Keratinocyte (primary cell): ENCODE results near the gene HTRA3.

ENCODE experiments used
- CTCF ChIP-seq, 3 experiments: IDR thresholded peaks in 1 of 3; conservative IDR thresholded peaks in 1 of 3; optimal IDR thresholded peaks in 1 of 3; 2 replicates in 2 of 3; 3 replicates in 1 of 3; pipeline versions ENCODE3 to v1.5.1; 2011; ENCODE audit warnings: low read length in 3 of 3, mild to moderate bottlenecking in 3 of 3, moderate library complexity in 2 of 3, control low read depth in 1 of 3, inconsistent platforms in 1 of 3; ENCODE audit not compliant: insufficient read depth in 2 of 3; ENCODE audit errors: extremely low read depth in 1 of 3
- EZH2 ChIP-seq: IDR thresholded peaks from one replicate; pipeline ENCODE4 v1.6.1; 2012; ENCODE audit warnings: inconsistent platforms, mild to moderate bottlenecking, low read length, moderate library complexity

- no peak for TF ChIP-seq CTCF (optimal IDR thresholded peaks at IDR 0.05 in 1 of 3, IDR thresholded peaks at IDR 0.05 in 1 of 3, conservative IDR thresholded peaks at IDR 0.05 in 1 of 3; ENCODE audit: extremely low read depth in 1 of 3, insufficient read depth in 2 of 3, low read length in 3 of 3)
- TF ChIP-seq EZH2 = no peak
These were observed 15.8 kb downstream of the HTRA3 start for GRCh38 chr4:8285143-8285975.
